HL-60 (cell line): ENCODE measurements around the gene WDR37.

Experiments used
- DNase-seq, 2 experiments: peaks; one replicate each; pipeline ENCODE4 v3.0.0-alpha.2; 2010 to 2020; ENCODE audit warnings: low read depth in 1 of 2, low spot score in 1 of 2
- H3K27ac ChIP-seq: fragments of 250-450 bp; sonication (Bioruptor Pico); replicated peaks from 2 replicates; pipeline ENCODE4 v1.5.1; 2020; ENCODE audit warnings: mild to moderate bottlenecking, moderate library complexity
- H3K27me3 ChIP-seq: fragments of 250-450 bp; sonication (Bioruptor Pico); 2 replicates; pipeline ENCODE4 v1.5.1; 2021; ENCODE audit warnings: mild to moderate bottlenecking, moderate library complexity; ENCODE audit not compliant: insufficient read depth, poor library complexity, severe bottlenecking
- H3K4me3 ChIP-seq: replicated peaks from 2 replicates; pipeline ENCODE4 v1.5.1; 2011; ENCODE audit warnings: mild to moderate bottlenecking, control low read depth, low read length; ENCODE audit not compliant: insufficient read depth
- CTCF ChIP-seq: IDR thresholded peaks from one replicate; pipeline ENCODE4 v1.5.1; 2011; ENCODE audit warnings: low read length, control low read depth, inconsistent platforms; ENCODE audit not compliant: insufficient read depth
- GABPA ChIP-seq: IDR thresholded peaks from 2 replicates; pipeline ENCODE4 v1.6.1; 2012; ENCODE audit warnings: low read depth
- POLR2AphosphoS5 ChIP-seq: IDR thresholded peaks from 2 replicates; pipeline ENCODE4 v1.6.1; 2012; ENCODE audit warnings: low read depth
- REST ChIP-seq: IDR thresholded peaks from 2 replicates; pipeline ENCODE4 v1.6.1; 2012; ENCODE audit warnings: low read depth; ENCODE audit not compliant: insufficient replicate concordance
- SPI1 ChIP-seq: IDR thresholded peaks from 2 replicates; pipeline ENCODE4 v1.6.1; 2012; ENCODE audit warnings: low read depth, mild to moderate bottlenecking, borderline replicate concordance

The WDR37 gene

GRCh38 chr10:1040133-1040532, 16.1 kb upstream of the WDR37 start:
- H3K4me3 ChIP-seq, result no peak overlapping the region
- no peak for TF ChIP-seq GABPA
- TF ChIP-seq SPI1, result no peak
- TF ChIP-seq POLR2AphosphoS5, result no peak
- no peak for TF ChIP-seq CTCF
- no peak for TF ChIP-seq REST
- DNase-seq, result no peak
- H3K27me3 ChIP-seq, result no peaks in the 10 kb centered on the region
- H3K27ac ChIP-seq, result no peak overlapping the region

GRCh38 chr10:1041514-1041913, 14.7 kb upstream of the WDR37 start:
- no peak for DNase-seq
- no peak overlapping the region for H3K27ac ChIP-seq
- TF ChIP-seq REST (no peak), CTCF (no peak), GABPA (no peak)
- H3K4me3 ChIP-seq, result no peak overlapping the region
- H3K27me3 ChIP-seq, result no peaks in the 10 kb centered on the region

GRCh38 chr10:1043532-1043995, 12.6 kb upstream of the WDR37 start:
- Histone ChIP-seq H3K27ac (peak overlapping the region; percentile 76), H3K4me3 (0 out of 2 replicates have a peak overlapping the region, but pooled peaks have one; percentile 2), H3K27me3 (no peaks in the 10 kb centered on the region)
- DNase-seq, result peak in 1 of 2 experiments; percentile 71
- no peak for TF ChIP-seq CTCF
- 0 out of 2 replicates have a peak, but pooled peaks have one; percentile 28 for TF ChIP-seq POLR2AphosphoS5
- TF ChIP-seq SPI1, result peak; percentile 43; the same call in 1 of the 2 replicates
- no peak for TF ChIP-seq REST
